COLO668 (cell line): ENCODE results near the gene BCL6.
"Not testable (repeated sequence)": the region's sequence is repeated elsewhere in the genome, so short reads cannot be mapped to it uniquely, and the experiment has no call there.

ENCODE experiments used
- DNase-seq: peaks from one replicate; lab custom pipeline; 2025; ENCODE audit not compliant: unreplicated experiment; lab: John Stamatoyannopoulos, UW

The BCL6 gene

GRCh38 chr3:187717572-187717971 is 27.7 kb downstream of the BCL6 start:
- DNase-seq = no peak

- DNase-seq = peak; percentile 50
These were observed 30.8 kb downstream of the BCL6 start for GRCh38 chr3:187714404-187714979.

- DNase-seq = no peak
These were observed 31.8 kb downstream of the BCL6 start for GRCh38 chr3:187713504-187713903.

- DNase-seq = no peak
These were observed 36.1 kb downstream of the BCL6 start for GRCh38 chr3:187709155-187709554.

GRCh38 chr3:187708696-187709095 is 36.6 kb downstream of the BCL6 start:
- DNase-seq = no peak

- DNase-seq = no peak
These were observed 38.3 kb downstream of the BCL6 start for GRCh38 chr3:187706971-187707370.

GRCh38 chr3:187705164-187705563 is 40.1 kb downstream of the BCL6 start:
- DNase-seq = no peak

- DNase-seq = no peak
These were observed 42.7 kb downstream of the BCL6 start, which contains the start of gene RTP2 for GRCh38 chr3:187702507-187703033. RTP2 (minus strand) TSS chr3:187702557; CDS start chr3:187702128, 429 bp downstream.

GRCh38 chr3:187700249-187700648 is 45.0 kb downstream of the BCL6 start:
- no peak for DNase-seq

- no peak for DNase-seq
These were observed 46.5 kb downstream of the BCL6 start for GRCh38 chr3:187698499-187699399.

- DNase-seq = no peak
These were observed 49.2 kb downstream of the BCL6 start for GRCh38 chr3:187696021-187696420.

- no peak for DNase-seq
These were observed 49.8 kb downstream of the BCL6 start for GRCh38 chr3:187695449-187695848.

GRCh38 chr3:187694801-187695200 is 50.5 kb downstream of the BCL6 start:
- DNase-seq = no peak

GRCh38 chr3:187693431-187693830 is 51.8 kb downstream of the BCL6 start:
- DNase-seq = no peak

- no peak for DNase-seq
These were observed 55.3 kb downstream of the BCL6 start for GRCh38 chr3:187689984-187690383.

GRCh38 chr3:187686621-187687273 is 58.5 kb downstream of the BCL6 start:
- no peak for DNase-seq

- DNase-seq = no peak
These were observed 59.3 kb downstream of the BCL6 start for GRCh38 chr3:187685948-187686347.

- DNase-seq = no peak
These were observed 60.4 kb downstream of the BCL6 start for GRCh38 chr3:187684880-187685279.

- no peak for DNase-seq
These were observed 60.8 kb downstream of the BCL6 start for GRCh38 chr3:187684444-187684843.

GRCh38 chr3:187681756-187682155 is 63.5 kb downstream of the BCL6 start:
- DNase-seq = not testable (repeated sequence)

GRCh38 chr3:187679638-187680396 is 65.5 kb downstream of the BCL6 start:
- DNase-seq = peak; percentile 57
